Activated CD8-positive, alpha-beta memory T cell treated with anti-CD3 and anti-CD28 coated beads, Interleukin-2, amount 10 ng/mL, durations not matched to agents 7 days and 5 days (primary cell): ENCODE data around the gene PRDM16. TPM values are rescaled to one million over a fixed set of nuclear protein-coding genes. Genes with fewer than 3 reads are reported as not detected.

ENCODE experiments used
- ATAC-seq: fragments of 150-1000 bp; cut with Tn5 transposase; one replicate; pipeline ENCODE4 v1.10.0; 2021; ENCODE audit warnings: moderate library complexity
- CTCF ChIA-PET: fragments of 350-600 bp; sonication (Branson Sonifier 250); formaldehyde crosslinking; loops from one replicate; lab custom pipeline; 2021; ENCODE audit warnings: antibody characterized with exemption; lab: Charles Lee
- DNase-seq: peaks from one replicate; pipeline ENCODE4 v3.0.0-alpha.2; 2020
- H3K27ac Mint-ChIP-seq: one replicate; pipeline ENCODE4 v1.8.0; 2021; ENCODE audit warnings: mild to moderate bottlenecking, mixed read lengths
- H3K27me3 Mint-ChIP-seq: one replicate; pipeline ENCODE4 v1.8.0; 2021; ENCODE audit warnings: mixed read lengths
- H3K36me3 Mint-ChIP-seq: one replicate; pipeline ENCODE4 v1.8.0; 2021; ENCODE audit warnings: mild to moderate bottlenecking, mixed read lengths
- H3K4me1 Mint-ChIP-seq: one replicate; pipeline ENCODE4 v1.8.0; 2021; ENCODE audit warnings: mixed read lengths
- H3K4me3 Mint-ChIP-seq: one replicate; pipeline ENCODE4 v1.8.0; 2021; ENCODE audit warnings: mild to moderate bottlenecking, moderate library complexity, mixed read lengths
- H3K9me3 Mint-ChIP-seq: one replicate; pipeline ENCODE4 v1.8.0; 2022; ENCODE audit warnings: low read depth, mixed read lengths
- total RNA-seq, 2 experiments: library from RNA; stranded (reverse); gene quantifications; one replicate each; pipeline ENCODE4 v1.2.3, GENCODE V29; 2021

Gene PRDM16
- total RNA-seq, 2 experiments from 2014 or later, result not detected

- Mint-ChIP-seq H3K36me3 (no peaks in the 10 kb centered on the region), H3K27me3 (no peaks in the 10 kb centered on the region), H3K4me1 (no peaks in the 10 kb centered on the region), H3K9me3 (no peaks in the 10 kb centered on the region), H3K27ac (no peak overlapping the region), H3K4me3 (no peak overlapping the region)
- CTCF ChIA-PET, result no interaction called here
- ATAC-seq (no peak), DNase-seq (no peak)
Observed at GRCh38 chr1:3121401-3122210, 52.6 kb downstream of the PRDM16 start.

- H3K9me3 Mint-ChIP-seq, result no peaks in the 10 kb centered on the region
- ATAC-seq (no peak), DNase-seq (no peak)
- H3K4me3 Mint-ChIP-seq, result no peak overlapping the region
- no peak overlapping the region for H3K27ac Mint-ChIP-seq
- no peaks in the 10 kb centered on the region for H3K36me3 Mint-ChIP-seq
- H3K27me3 Mint-ChIP-seq, result no peaks in the 10 kb centered on the region
- CTCF ChIA-PET, result no interaction called here
- H3K4me1 Mint-ChIP-seq, result no peaks in the 10 kb centered on the region
Observed at GRCh38 chr1:3122311-3122710, 53.3 kb downstream of the PRDM16 start.

DNA sequence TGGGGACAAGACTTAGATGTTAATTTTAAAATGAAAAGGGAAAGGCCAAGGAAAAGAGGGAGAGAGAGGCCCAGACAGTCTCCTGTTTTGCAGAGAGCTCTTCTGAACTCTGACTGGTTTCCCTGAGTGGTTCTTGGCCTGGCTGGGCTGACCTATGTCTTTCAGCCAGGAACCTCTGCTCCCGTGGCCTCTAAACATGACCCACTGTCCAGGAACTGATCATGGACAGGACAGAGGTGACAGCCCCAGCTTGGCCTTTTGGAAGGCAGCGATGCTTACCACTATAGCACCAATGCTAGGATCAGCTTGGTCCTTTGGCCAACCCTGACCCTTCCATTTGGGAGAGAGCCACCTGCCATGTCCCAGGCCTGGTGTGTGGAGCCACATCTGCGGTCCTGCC lies 55.2 kb downstream of the PRDM16 start:
- H3K36me3 Mint-ChIP-seq, result no peaks in the 10 kb centered on the region
- H3K27me3 Mint-ChIP-seq, result no peaks in the 10 kb centered on the region
- no peak for ATAC-seq
- no peaks in the 10 kb centered on the region for H3K9me3 Mint-ChIP-seq
- no peak overlapping the region for H3K27ac Mint-ChIP-seq
- H3K4me1 Mint-ChIP-seq, result no peaks in the 10 kb centered on the region
- no peak overlapping the region for H3K4me3 Mint-ChIP-seq
- CTCF ChIA-PET, result no interaction called here
- DNase-seq, result no peak

GRCh38 chr1:3125078-3125477 lies 56.1 kb downstream of the PRDM16 start:
- no peaks in the 10 kb centered on the region for H3K9me3 Mint-ChIP-seq
- DNase-seq, result no peak
- no peaks in the 10 kb centered on the region for H3K36me3 Mint-ChIP-seq
- H3K4me3 Mint-ChIP-seq, result no peak overlapping the region
- H3K27ac Mint-ChIP-seq, result no peak overlapping the region
- CTCF ChIA-PET, result no interaction called here
- no peaks in the 10 kb centered on the region for H3K27me3 Mint-ChIP-seq
- no peaks in the 10 kb centered on the region for H3K4me1 Mint-ChIP-seq
- no peak for ATAC-seq

DNA sequence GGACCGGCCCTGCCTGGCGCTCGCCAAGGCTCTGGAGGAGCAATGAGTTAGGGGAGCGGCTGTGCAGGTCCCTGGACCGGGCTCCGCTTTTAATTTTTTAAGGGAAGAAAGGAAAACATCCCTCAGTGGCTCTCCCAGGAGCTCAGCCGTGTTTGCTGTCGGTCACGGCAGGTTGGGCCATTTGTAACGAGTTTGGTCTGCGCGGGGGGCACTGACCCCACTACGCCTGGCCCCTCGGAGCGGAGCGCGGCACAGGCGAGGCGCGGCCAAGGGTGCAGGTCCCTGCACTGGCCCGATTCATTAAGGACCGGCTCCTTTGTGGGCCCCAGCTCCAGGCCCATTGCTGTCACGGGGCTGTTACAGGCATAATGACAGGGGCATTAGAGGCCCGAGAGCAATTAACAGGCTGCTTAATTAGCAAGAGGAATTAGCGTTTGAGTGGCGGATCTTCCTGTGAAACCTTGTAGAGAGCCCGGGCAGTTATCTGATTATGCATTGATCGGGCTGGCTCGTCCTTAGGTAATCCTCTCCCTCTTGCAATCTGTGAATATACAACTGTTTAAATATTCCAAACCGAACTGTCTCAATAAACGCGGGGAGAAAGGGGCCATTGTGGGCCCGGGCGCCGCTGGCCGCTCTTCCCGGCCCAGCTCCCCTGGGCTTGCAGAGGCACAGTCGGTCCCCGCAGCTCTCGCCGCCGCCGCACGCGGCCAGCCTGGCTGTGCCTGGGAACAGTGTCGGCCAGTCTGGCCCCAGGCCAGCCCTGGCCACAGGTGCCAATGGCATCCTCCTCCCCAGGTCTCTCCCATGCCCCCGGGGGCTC lies 56.8 kb downstream of the PRDM16 start:
- DNase-seq (no peak), ATAC-seq (no peak)
- Mint-ChIP-seq H3K36me3 (no peaks in the 10 kb centered on the region), H3K27me3 (no peaks in the 10 kb centered on the region), H3K4me1 (no peaks in the 10 kb centered on the region), H3K4me3 (no peak overlapping the region), H3K27ac (no peak overlapping the region), H3K9me3 (no peaks in the 10 kb centered on the region)
- CTCF ChIA-PET, result no interaction called here

- Mint-ChIP-seq H3K27ac (no peak overlapping the region), H3K4me3 (no peak overlapping the region), H3K4me1 (no peaks in the 10 kb centered on the region), H3K9me3 (no peaks in the 10 kb centered on the region), H3K36me3 (no peaks in the 10 kb centered on the region), H3K27me3 (no peaks in the 10 kb centered on the region)
- ATAC-seq (no peak), DNase-seq (no peak)
- CTCF ChIA-PET, result no interaction called here
Observed at GRCh38 chr1:3126756-3127678, 58.0 kb downstream of the PRDM16 start.

- no peak overlapping the region for H3K27ac Mint-ChIP-seq
- no peaks in the 10 kb centered on the region for H3K27me3 Mint-ChIP-seq
- H3K9me3 Mint-ChIP-seq, result no peaks in the 10 kb centered on the region
- H3K36me3 Mint-ChIP-seq, result no peaks in the 10 kb centered on the region
- H3K4me1 Mint-ChIP-seq, result no peaks in the 10 kb centered on the region
- CTCF ChIA-PET, result no interaction called here
- no peak overlapping the region for H3K4me3 Mint-ChIP-seq
- DNase-seq (no peak), ATAC-seq (no peak)
Observed at GRCh38 chr1:3127738-3128137, 58.7 kb downstream of the PRDM16 start.

GRCh38 chr1:3128431-3129132 lies 59.6 kb downstream of the PRDM16 start:
- Mint-ChIP-seq H3K36me3 (no peaks in the 10 kb centered on the region), H3K27ac (no peak overlapping the region)
- CTCF ChIA-PET, result no interaction called here

DNA sequence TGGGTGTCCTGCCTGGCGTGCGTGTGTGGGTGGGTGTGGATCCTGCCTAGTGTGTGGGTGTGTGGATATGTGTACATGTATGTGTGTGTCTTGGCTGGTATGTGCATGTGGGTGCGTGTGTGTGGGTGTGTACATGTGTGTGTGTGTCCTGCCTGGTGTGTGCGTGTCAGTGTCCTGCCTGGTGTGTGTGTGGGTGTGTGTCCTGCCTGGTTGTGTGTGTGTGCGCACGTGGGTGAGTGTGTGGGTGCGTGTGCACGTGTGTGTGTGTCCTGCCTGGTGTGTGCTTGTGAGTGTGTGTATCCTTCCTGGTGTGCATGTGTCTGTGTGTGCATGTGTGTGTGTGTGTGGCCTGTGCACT lies 60.1 kb downstream of the PRDM16 start:
- ATAC-seq, result no peak

More at GRCh38 chr1:3128431-3129132, 59.6 kb downstream of the PRDM16 start:
- H3K27me3 Mint-ChIP-seq, result no peaks in the 10 kb centered on the region
- H3K9me3 Mint-ChIP-seq, result no peaks in the 10 kb centered on the region
- H3K4me3 Mint-ChIP-seq, result no peak overlapping the region
- DNase-seq (no peak), ATAC-seq (no peak)
- H3K4me1 Mint-ChIP-seq, result no peaks in the 10 kb centered on the region

GRCh38 chr1:3130268-3130667 lies 61.3 kb downstream of the PRDM16 start:
- CTCF ChIA-PET, result no interaction called here
- ATAC-seq (no peak), DNase-seq (no peak)
- Mint-ChIP-seq H3K4me3 (no peak overlapping the region), H3K27me3 (no peaks in the 10 kb centered on the region), H3K36me3 (no peaks in the 10 kb centered on the region), H3K27ac (no peak overlapping the region), H3K9me3 (no peaks in the 10 kb centered on the region), H3K4me1 (no peaks in the 10 kb centered on the region)

More for the DNA sequence above, 60.1 kb downstream of the PRDM16 start:
- Mint-ChIP-seq H3K4me3 (no peak overlapping the region), H3K36me3 (no peaks in the 10 kb centered on the region), H3K9me3 (no peaks in the 10 kb centered on the region), H3K4me1 (no peaks in the 10 kb centered on the region), H3K27me3 (no peaks in the 10 kb centered on the region), H3K27ac (no peak overlapping the region)
- no peak for DNase-seq
- CTCF ChIA-PET, result no interaction called here

DNA sequence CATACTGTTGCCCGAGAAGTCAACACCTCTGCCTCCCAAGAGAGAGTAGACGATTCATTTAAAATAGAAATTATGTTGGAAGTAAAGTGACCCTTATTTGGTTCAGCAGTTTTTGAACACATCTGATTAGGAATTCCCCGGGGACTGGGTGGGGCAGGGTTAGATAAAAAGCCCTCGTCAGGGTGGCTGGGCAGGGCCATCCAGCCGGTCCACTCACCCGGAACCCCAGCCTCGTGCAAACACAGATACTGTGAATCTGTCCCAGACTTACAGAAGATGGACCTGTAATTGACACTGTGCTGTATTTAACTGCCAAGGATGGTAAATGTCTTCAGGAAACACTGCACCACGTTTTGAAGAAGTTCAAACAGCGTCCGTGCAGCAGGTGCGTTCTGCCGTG lies 63.7 kb downstream of the PRDM16 start:
- no peaks in the 10 kb centered on the region for H3K36me3 Mint-ChIP-seq
- no peak overlapping the region for H3K4me3 Mint-ChIP-seq
- ATAC-seq (no peak), DNase-seq (no peak)
- CTCF ChIA-PET, result no interaction called here
- H3K9me3 Mint-ChIP-seq, result no peaks in the 10 kb centered on the region
- no peaks in the 10 kb centered on the region for H3K4me1 Mint-ChIP-seq
- no peak overlapping the region for H3K27ac Mint-ChIP-seq
- no peaks in the 10 kb centered on the region for H3K27me3 Mint-ChIP-seq

GRCh38 chr1:3133686-3134085 lies 64.7 kb downstream of the PRDM16 start:
- H3K9me3 Mint-ChIP-seq, result no peaks in the 10 kb centered on the region

More at GRCh38 chr1:3133686-3134085, 64.7 kb downstream of the PRDM16 start:
- H3K27ac Mint-ChIP-seq, result no peak overlapping the region
- no peaks in the 10 kb centered on the region for H3K27me3 Mint-ChIP-seq
- ATAC-seq (no peak), DNase-seq (no peak)
- no peaks in the 10 kb centered on the region for H3K36me3 Mint-ChIP-seq
- CTCF ChIA-PET, result no interaction called here
- H3K4me3 Mint-ChIP-seq, result no peak overlapping the region
- H3K4me1 Mint-ChIP-seq, result no peaks in the 10 kb centered on the region
